GM12875 (cell line): ENCODE data around the gene DHPS.

Source experiments
- H3K4me3 ChIP-seq: one replicate; pipeline ENCODE4 v1.5.1; 2011; ENCODE audit warnings: low read depth, low read length, control low read depth
- CTCF ChIP-seq: IDR thresholded peaks from 2 replicates; pipeline ENCODE4 v1.5.1; 2011; ENCODE audit warnings: low read depth, mild to moderate bottlenecking, control low read depth, inconsistent platforms, low read length, moderate library complexity, borderline replicate concordance; ENCODE audit not compliant: insufficient read depth

The DHPS gene

GRCh38 chr19:12639901-12640613, 41.6 kb downstream of the DHPS start:
- TF ChIP-seq CTCF: peak; percentile 85
- peak overlapping the region; percentile 28 for H3K4me3 ChIP-seq

- no peak overlapping the region for H3K4me3 ChIP-seq
- TF ChIP-seq CTCF: no peak
Observed at GRCh38 chr19:12638611-12639182, 43.0 kb downstream of the DHPS start.

GRCh38 chr19:12636631-12637030, 45.0 kb downstream of the DHPS start:
- TF ChIP-seq CTCF: no peak

GRCh38 chr19:12629215-12629614, 52.5 kb downstream of the DHPS start:
- TF ChIP-seq CTCF: no peak
- no peak overlapping the region for H3K4me3 ChIP-seq

More at GRCh38 chr19:12636631-12637030, 45.0 kb downstream of the DHPS start:
- H3K4me3 ChIP-seq: no peak overlapping the region

GRCh38 chr19:12628040-12629022, 53.3 kb downstream of the DHPS start:
- H3K4me3 ChIP-seq: no peak overlapping the region
- no peak for TF ChIP-seq CTCF

GRCh38 chr19:12626958-12627357, 54.7 kb downstream of the DHPS start:
- no peak overlapping the region for H3K4me3 ChIP-seq
- no peak for TF ChIP-seq CTCF
